AG09309 (cell line): ENCODE results near the gene CARTPT.

Experiments
- DNase-seq: peaks from one replicate; pipeline ENCODE4 v3.0.0-alpha.2; 2010; ENCODE audit warnings: low read depth
- H3K4me3 ChIP-seq: 2 replicates; pipeline ENCODE4 v1.5.1; 2011; ENCODE audit warnings: mild to moderate bottlenecking, low read depth, low read length, moderate library complexity; ENCODE audit not compliant: control insufficient read depth
- TF ChIP-seq, protein P1 (sequence below): IDR thresholded peaks from 2 replicates; pipeline ENCODE4 v1.5.1; 2011; ENCODE audit warnings: mild to moderate bottlenecking, low read depth, low read length, inconsistent platforms; ENCODE audit not compliant: insufficient read depth, control insufficient read depth; ENCODE audit errors: missing control alignments

The CARTPT gene

DNA sequence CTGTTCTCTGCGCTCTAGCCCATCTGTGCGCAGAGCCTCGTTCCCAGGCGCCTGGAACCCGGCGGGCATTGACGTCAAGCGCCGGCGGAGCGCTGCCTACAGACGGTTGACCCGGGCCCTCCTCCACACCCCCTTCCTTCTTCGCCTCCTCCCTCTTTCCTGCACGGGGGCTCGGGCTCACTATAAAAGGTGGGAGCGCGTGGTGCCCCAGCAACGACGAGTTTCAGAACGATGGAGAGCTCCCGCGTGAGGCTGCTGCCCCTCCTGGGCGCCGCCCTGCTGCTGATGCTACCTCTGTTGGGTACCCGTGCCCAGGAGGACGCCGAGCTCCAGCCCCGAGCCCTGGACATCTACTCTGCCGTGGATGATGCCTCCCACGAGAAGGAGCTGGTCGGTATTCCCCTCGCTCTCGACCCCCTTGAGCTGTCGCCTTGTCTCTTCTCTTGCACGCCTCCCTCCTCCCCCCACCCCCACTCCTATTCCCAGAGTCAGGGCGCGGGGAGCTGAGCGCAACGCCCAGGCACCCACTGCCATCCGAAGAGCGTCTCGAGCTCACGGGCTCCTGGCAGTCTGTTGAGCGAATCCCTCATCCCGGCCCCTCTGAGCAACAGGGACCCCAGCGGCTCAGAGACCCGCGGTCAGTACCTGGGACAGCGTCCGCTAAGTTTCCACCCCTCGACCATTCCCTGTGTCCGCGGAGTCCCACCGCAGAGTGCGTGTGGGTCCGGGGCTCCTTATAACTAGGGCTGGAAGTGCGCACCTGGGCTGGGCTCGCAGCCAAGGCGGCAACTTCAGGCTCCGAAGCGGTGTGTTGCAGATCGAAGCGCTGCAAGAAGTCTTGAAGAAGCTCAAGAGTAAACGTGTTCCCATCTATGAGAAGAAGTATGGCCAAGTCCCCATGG, at the start of gene CARTPT:
CARTPT (plus strand) TSS at position 213 of the 902 bp plus-strand sequence; CDS start at position 232, 19 bp downstream.
- TF ChIP-seq, protein P1, sequence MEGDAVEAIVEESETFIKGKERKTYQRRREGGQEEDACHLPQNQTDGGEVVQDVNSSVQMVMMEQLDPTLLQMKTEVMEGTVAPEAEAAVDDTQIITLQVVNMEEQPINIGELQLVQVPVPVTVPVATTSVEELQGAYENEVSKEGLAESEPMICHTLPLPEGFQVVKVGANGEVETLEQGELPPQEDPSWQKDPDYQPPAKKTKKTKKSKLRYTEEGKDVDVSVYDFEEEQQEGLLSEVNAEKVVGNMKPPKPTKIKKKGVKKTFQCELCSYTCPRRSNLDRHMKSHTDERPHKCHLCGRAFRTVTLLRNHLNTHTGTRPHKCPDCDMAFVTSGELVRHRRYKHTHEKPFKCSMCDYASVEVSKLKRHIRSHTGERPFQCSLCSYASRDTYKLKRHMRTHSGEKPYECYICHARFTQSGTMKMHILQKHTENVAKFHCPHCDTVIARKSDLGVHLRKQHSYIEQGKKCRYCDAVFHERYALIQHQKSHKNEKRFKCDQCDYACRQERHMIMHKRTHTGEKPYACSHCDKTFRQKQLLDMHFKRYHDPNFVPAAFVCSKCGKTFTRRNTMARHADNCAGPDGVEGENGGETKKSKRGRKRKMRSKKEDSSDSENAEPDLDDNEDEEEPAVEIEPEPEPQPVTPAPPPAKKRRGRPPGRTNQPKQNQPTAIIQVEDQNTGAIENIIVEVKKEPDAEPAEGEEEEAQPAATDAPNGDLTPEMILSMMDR = no peak
- DNase-seq = no peak
- no peak within 1 kb of the TSS for H3K4me3 ChIP-seq

DNA sequence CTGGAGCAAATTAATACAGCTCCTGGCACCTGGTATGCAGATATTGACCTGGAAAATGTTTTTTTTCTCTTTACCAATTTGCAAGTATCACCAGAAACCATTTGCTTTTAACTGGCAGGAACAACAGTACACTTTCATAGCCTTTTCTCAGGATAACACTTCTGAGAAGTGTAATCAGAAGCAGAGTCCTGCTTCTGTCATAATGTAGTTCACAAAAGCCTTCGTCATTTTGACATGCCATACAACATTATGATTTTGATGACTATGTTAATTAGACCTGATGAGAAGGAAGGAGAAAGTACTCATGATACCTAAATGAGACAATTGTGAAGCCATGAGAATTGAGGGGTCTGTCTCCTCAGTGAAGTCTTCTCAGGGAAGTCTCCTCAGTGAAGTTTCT, 41.1 kb upstream of the CARTPT start:
- TF ChIP-seq, protein P1 = no peak
- DNase-seq = no peak
- no peak overlapping the region for H3K4me3 ChIP-seq

DNA sequence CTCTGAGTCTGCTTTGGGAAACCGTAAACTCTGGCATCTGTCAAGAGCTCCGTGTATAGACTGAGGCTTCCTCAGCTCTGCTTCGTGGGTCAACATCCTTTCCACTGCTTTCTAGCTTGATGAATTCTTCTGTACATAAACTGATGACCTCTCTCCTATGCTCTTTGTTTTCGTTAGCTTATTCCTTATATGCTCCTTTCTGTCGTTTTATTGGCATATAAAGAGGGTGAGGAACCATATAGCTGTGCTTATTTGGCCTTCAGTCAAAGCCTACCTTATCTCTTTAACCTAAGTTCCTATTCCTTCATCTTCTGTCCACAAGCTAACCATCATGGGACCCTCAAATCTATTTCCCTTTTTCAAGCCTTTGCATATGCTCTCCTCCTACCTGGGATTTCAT, 39.4 kb upstream of the CARTPT start:
- TF ChIP-seq, protein P1 = no peak
- no peak for DNase-seq
- no peak overlapping the region for H3K4me3 ChIP-seq

DNA sequence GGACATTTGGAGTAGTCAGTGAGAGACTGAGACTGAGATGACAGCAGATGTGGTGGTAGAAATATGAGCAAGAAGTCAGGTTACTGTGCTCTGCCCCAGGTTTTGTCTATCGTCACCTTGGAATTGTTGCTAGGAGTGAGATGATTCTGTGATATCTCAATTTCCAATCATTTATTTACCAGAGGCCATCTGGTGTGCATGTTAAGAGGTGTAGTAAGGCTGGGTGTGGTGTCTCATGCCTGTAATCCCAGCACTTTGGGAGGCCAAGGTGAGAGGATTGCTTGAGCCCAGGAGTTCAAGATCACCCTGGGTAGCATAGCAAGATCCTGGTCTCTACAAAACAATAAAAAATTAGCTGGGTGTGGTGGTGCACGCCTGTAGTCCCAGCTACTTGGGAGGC, 38.6 kb upstream of the CARTPT start:
- TF ChIP-seq, protein P1 = no peak
- DNase-seq = no peak
- H3K4me3 ChIP-seq = no peak overlapping the region

DNA sequence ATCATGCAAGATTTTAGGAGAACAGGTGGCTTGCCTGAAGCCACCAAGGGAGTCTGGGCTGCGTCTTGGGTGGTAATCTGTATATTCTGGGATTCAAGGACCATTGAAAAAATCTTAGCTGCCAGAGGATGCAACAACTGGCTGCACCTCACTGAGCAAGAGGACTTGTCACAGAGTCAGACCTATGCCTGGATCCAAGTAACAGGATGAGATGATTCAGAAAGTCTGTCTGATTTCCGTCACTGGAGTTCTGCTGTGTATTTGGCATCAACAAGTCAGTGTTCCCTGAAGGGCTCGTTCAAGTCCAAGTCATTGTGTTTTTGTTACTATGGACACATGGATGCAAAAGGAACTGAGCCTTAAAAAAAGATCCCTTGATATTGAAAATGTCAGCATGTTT, 37.8 kb upstream of the CARTPT start:
- no peak for DNase-seq
- H3K4me3 ChIP-seq = no peak overlapping the region

DNA sequence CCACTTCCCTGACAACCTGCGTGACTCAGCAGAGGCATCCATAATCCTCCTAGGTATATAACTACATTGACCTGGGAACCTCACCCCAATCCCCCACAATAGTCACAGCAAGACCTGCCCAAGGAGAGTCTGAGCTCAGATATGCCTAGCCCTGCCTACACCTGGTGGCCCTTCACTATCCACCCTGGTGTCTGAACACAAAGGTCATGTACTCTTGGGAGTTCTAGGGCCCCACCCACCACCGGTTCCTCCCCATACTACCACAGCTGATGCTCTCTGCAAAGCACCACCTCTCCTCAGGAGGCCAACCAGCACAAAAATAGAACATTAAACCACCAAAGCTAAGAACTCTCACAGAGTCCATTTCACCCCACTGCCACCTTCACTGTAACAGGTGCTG, 34.8 kb upstream of the CARTPT start:
- no peak overlapping the region for H3K4me3 ChIP-seq
- DNase-seq = no peak
- TF ChIP-seq, protein P1 = no peak

More for the DNA sequence above, 37.8 kb upstream of the CARTPT start:
- TF ChIP-seq, protein P1 = no peak
